HepG2 (cell line): ENCODE measurements around the gene PRRT1B. TPM values are rescaled to one million over a fixed set of nuclear protein-coding genes. Genes with fewer than 3 reads are reported as not detected.

Experiments
- BCL6 ChIP-seq: IDR thresholded peaks from 2 replicates; pipeline ENCODE4 v1.6.1; 2016; ENCODE audit warnings: missing genetic modification reagents, missing compliant biosample characterization
- BRD4 ChIP-seq: sonication (generic); formaldehyde crosslinking; IDR thresholded peaks from 2 replicates; pipeline ENCODE4 v1.4.0; 2020; ENCODE audit warnings: missing genetic modification reagents
- CAMTA2 ChIP-seq: sonication (generic); formaldehyde crosslinking; IDR thresholded peaks from 2 replicates; pipeline ENCODE4 v1.4.0; 2020; ENCODE audit warnings: mild to moderate bottlenecking, missing genetic modification reagents, borderline replicate concordance
- DBP ChIP-seq: sonication (generic); formaldehyde crosslinking; IDR thresholded peaks from 2 replicates; pipeline ENCODE4 v1.4.0; 2020; ENCODE audit warnings: missing genetic modification reagents; ENCODE audit errors: not compliant biosample characterization
- ERF ChIP-seq: IDR thresholded peaks from 2 replicates; pipeline ENCODE4 v1.6.1; 2018; ENCODE audit warnings: missing biosample characterization, missing genetic modification reagents
- HINFP ChIP-seq: sonication (generic); formaldehyde crosslinking; IDR thresholded peaks from 2 replicates; pipeline ENCODE4 v1.4.0; 2020; ENCODE audit warnings: low read depth, mild to moderate bottlenecking, missing genetic modification reagents
- IRF2 ChIP-seq: IDR thresholded peaks from 2 replicates; pipeline ENCODE4 v1.6.1; 2018; ENCODE audit warnings: missing genetic modification reagents, missing compliant biosample characterization
- JDP2 ChIP-seq: sonication (generic); formaldehyde crosslinking; IDR thresholded peaks from 2 replicates; pipeline ENCODE4 v1.8.1; 2022; ENCODE audit warnings: missing genetic modification reagents, borderline replicate concordance
- MIER3 ChIP-seq: IDR thresholded peaks from 2 replicates; pipeline ENCODE4 v1.6.1; 2016; ENCODE audit warnings: missing compliant biosample characterization, borderline replicate concordance
- MXI1 ChIP-seq: IDR thresholded peaks from 3 replicates; pipeline ENCODE4 v1.6.1; 2012; ENCODE audit warnings: low read depth, low read length, inconsistent platforms, borderline replicate concordance
- MYPOP ChIP-seq: sonication (generic); formaldehyde crosslinking; IDR thresholded peaks from 2 replicates; pipeline ENCODE4 v1.8.1; 2023; ENCODE audit warnings: mild to moderate bottlenecking, moderate library complexity, missing genetic modification reagents
- PHF5A ChIP-seq: IDR thresholded peaks from one replicate; pipeline ENCODE4 v1.6.1; 2018; ENCODE audit warnings: low read depth, missing genetic modification reagents; ENCODE audit not compliant: unreplicated experiment
- RNF219 ChIP-seq: sonication (generic); formaldehyde crosslinking; IDR thresholded peaks from 2 replicates; pipeline ENCODE4 v1.5.0; 2020; ENCODE audit warnings: mild to moderate bottlenecking, missing genetic modification reagents
- RXRB ChIP-seq: IDR thresholded peaks from 2 replicates; pipeline ENCODE4 v1.6.1; 2016; ENCODE audit warnings: borderline replicate concordance, missing genetic modification reagents, missing compliant biosample characterization
- SIX4 ChIP-seq: sonication (generic); formaldehyde crosslinking; IDR thresholded peaks from 2 replicates; pipeline ENCODE4 v1.4.0; 2020; ENCODE audit warnings: missing genetic modification reagents
- SP2 ChIP-seq: sonication (generic); formaldehyde crosslinking; IDR thresholded peaks from 2 replicates; pipeline ENCODE4 v1.5.1; 2020; ENCODE audit warnings: mild to moderate bottlenecking, missing genetic modification reagents
- SRSF9 ChIP-seq: fragments of 200-400 bp; formaldehyde crosslinking; IDR thresholded peaks from 2 replicates; pipeline ENCODE4 v1.6.1; 2018; ENCODE audit warnings: borderline replicate concordance, mild to moderate bottlenecking, low read depth, low read length; ENCODE audit not compliant: insufficient read depth, poor library complexity, severe bottlenecking
- ZBTB14 ChIP-seq: sonication (generic); formaldehyde crosslinking; IDR thresholded peaks from 2 replicates; pipeline ENCODE4 v1.4.0; 2020; ENCODE audit warnings: missing genetic modification reagents
- ZNF383 ChIP-seq: sonication (generic); formaldehyde crosslinking; IDR thresholded peaks from 2 replicates; pipeline ENCODE4 v1.4.0; 2020; ENCODE audit warnings: missing genetic modification reagents, mild to moderate bottlenecking, borderline replicate concordance
- ZNF577 ChIP-seq: sonication (generic); formaldehyde crosslinking; IDR thresholded peaks from 2 replicates; pipeline ENCODE4 v1.4.0; 2020; ENCODE audit warnings: mild to moderate bottlenecking, low read depth, missing genetic modification reagents, borderline replicate concordance
- ZNF780A ChIP-seq: sonication (generic); formaldehyde crosslinking; IDR thresholded peaks from 2 replicates; pipeline ENCODE4 v1.8.0; 2022; ENCODE audit warnings: mild to moderate bottlenecking, missing genetic modification reagents, moderate library complexity
- ZNF878 ChIP-seq: sonication (generic); formaldehyde crosslinking; IDR thresholded peaks from 2 replicates; pipeline ENCODE4 v1.8.1; 2023; ENCODE audit warnings: mild to moderate bottlenecking, missing genetic modification reagents, moderate library complexity
- polyA plus RNA-seq, 8 experiments: library from polyadenylated mRNA; depleted of rRNA in 3 of 8; stranded (reverse) in 7 of 8; unstranded in 1 of 8; fragments of >200 nt; fragmentation: Illumina TruSeq in 4 of 8; extraction: Trizol in 4 of 8; gene quantifications; 2 replicates each; pipeline versions ENCODE4 v1.2.1 to v1.2.3, GENCODE V29; 2011 to 2016; ENCODE audit warnings: low read depth in 4 of 8, missing spikeins in 1 of 8, mixed read lengths in 1 of 8; ENCODE audit not compliant: insufficient read depth in 1 of 8
- total RNA-seq, 5 experiments: library from RNA; depleted of rRNA; stranded (reverse); fragments of >200 nt; fragmentation: Illumina TruSeq; extraction: Trizol; gene quantifications; 2 replicates each; pipeline ENCODE4 v1.2.3, GENCODE V29; 2016; ENCODE audit warnings: low read depth in 1 of 5

Gene PRRT1B
- total and polyA plus RNA-seq, 2 of the 13 experiments (the other 11 are each of a cell fraction or from before 2014, with no cell fraction given): not detected

- TF ChIP-seq CAMTA2 (CRISPR knock-in tag) (no peak; the same call in 1 of the 2 replicates), SRSF9 (no peak), DBP (CRISPR knock-in tag) (peak; percentile 70), IRF2 (CRISPR knock-in tag) (peak; percentile 74; the same call in 1 of the 2 replicates), MIER3 (CRISPR knock-in tag) (no peak), BRD4 (CRISPR knock-in tag) (0 out of 2 replicates have a peak, but pooled peaks have one; percentile 16), BCL6 (CRISPR knock-in tag) (peak; percentile 52), PHF5A (CRISPR knock-in tag) (no peak), RXRB (peak; percentile 62), ZNF383 (CRISPR knock-in tag) (no peak), HINFP (CRISPR knock-in tag) (0 out of 2 replicates have a peak, but pooled peaks have one; percentile 33), RNF219 (CRISPR knock-in tag) (no peak), ERF (CRISPR knock-in tag) (peak; percentile 91; the same call in 1 of the 2 replicates), MYPOP (CRISPR knock-in tag) (no peak), ZNF878 (CRISPR knock-in tag) (0 out of 2 replicates have a peak, but pooled peaks have one; percentile 37), SIX4 (CRISPR knock-in tag) (no peak), ZBTB14 (CRISPR knock-in tag) (peak; percentile 49; the same call in 1 of the 2 replicates), ZNF577 (CRISPR knock-in tag) (no peak), ZNF780A (CRISPR knock-in tag) (no peak), MXI1 (peak; percentile 13; the same call in 1 of the 3 replicates), JDP2 (CRISPR knock-in tag) (no peak; the same call in 1 of the 2 replicates), SP2 (CRISPR knock-in tag) (0 out of 2 replicates have a peak, but pooled peaks have one; percentile 15)
Measured at GRCh38 chr9:131502781-131503625, 42.3 kb upstream of the PRRT1B start, which contains the start of gene POMT1 (continued).
